Gastroesophageal sphincter (tissue), 4 donors: ENCODE results near the gene MED29. TPM values are rescaled to one million over a fixed set of nuclear protein-coding genes. Genes with fewer than 3 reads are reported as not detected.

Experiments
- ATAC-seq: fragments of 150-250 bp; one replicate; pipeline ENCODE4 v1.9.1; 2016; ENCODE audit warnings: mild to moderate bottlenecking, moderate library complexity
- H3K27ac ChIP-seq, 4 donors: fragments of 200-600 bp; sonication (generic) in 3 of 4; 1 replicate in 3 of 4; 2 replicates in 1 of 4; pipeline ENCODE4 v1.5.1; 2016 to 2019
- H3K27me3 ChIP-seq: fragments of 200-600 bp; sonication (generic); one replicate; pipeline ENCODE4 v1.5.1; 2019
- H3K36me3 ChIP-seq, 2 donors: fragments of 200-600 bp; sonication (generic); one replicate each; pipeline ENCODE4 v1.5.1; 2019; ENCODE audit warnings: control low read depth in 1 of 2
- H3K4me1 ChIP-seq, 3 donors: fragments of 200-600 bp; sonication (generic); 1 replicate in 2 of 3; 2 replicates in 1 of 3; pipeline ENCODE4 v1.5.1; 2016 to 2019; ENCODE audit warnings: control low read depth in 2 of 3
- H3K4me3 ChIP-seq, 2 donors: fragments of 200-600 bp; sonication (generic); one replicate each; pipeline ENCODE4 v1.5.1; 2019; ENCODE audit warnings: mild to moderate bottlenecking in 1 of 2, moderate library complexity in 1 of 2
- H3K9me3 ChIP-seq, 3 donors: fragments of 200-600 bp; sonication (generic); one replicate each; pipeline ENCODE4 v1.5.1; 2017 to 2019; ENCODE audit warnings: control low read depth in 2 of 3
- CTCF ChIP-seq, 4 experiments: fragments of 200-600 bp in 2 of 4; fragments of 450-650 bp in 2 of 4; sonication (generic) in 1 of 4; IDR thresholded peaks; one replicate each; pipeline ENCODE4 v1.5.1; 2017 to 2019; ENCODE audit warnings: antibody characterized with exemption in 4 of 4, mild to moderate bottlenecking in 2 of 4, moderate library complexity in 2 of 4
- EP300 ChIP-seq: sonication (generic); formaldehyde crosslinking; IDR thresholded peaks from one replicate; pipeline ENCODE4 v1.6.1; 2017; ENCODE audit warnings: antibody characterized with exemption, mild to moderate bottlenecking
- POLR2A ChIP-seq, 2 donors: fragments of 450-650 bp; IDR thresholded peaks; one replicate each; pipeline ENCODE4 v1.6.1; 2017; ENCODE audit warnings: antibody characterized with exemption in 2 of 2, mild to moderate bottlenecking in 2 of 2, moderate library complexity in 1 of 2
- POLR2AphosphoS5 ChIP-seq: sonication (generic); formaldehyde crosslinking; IDR thresholded peaks from one replicate; pipeline ENCODE4 v1.6.1; 2017; ENCODE audit warnings: antibody characterized with exemption
- WGBS, 2 donors: methylation state at CpG; one replicate each; pipeline ENCODE4 v1.1.5; 2018; ENCODE audit warnings: low coverage in 1 of 2; 5-methylcytosine and 5-hydroxymethylcytosine counted together
- total RNA-seq, 4 donors: library from RNA; depleted of rRNA; stranded (reverse); fragments of >200 nt; gene quantifications; one replicate each; pipeline ENCODE4 v1.1.0, GENCODE V29; 2016

Gene MED29
- total RNA-seq, 4 donors from 2014 or later, result 30.0 to 50.7 (median 36.4) TPM

DNA sequence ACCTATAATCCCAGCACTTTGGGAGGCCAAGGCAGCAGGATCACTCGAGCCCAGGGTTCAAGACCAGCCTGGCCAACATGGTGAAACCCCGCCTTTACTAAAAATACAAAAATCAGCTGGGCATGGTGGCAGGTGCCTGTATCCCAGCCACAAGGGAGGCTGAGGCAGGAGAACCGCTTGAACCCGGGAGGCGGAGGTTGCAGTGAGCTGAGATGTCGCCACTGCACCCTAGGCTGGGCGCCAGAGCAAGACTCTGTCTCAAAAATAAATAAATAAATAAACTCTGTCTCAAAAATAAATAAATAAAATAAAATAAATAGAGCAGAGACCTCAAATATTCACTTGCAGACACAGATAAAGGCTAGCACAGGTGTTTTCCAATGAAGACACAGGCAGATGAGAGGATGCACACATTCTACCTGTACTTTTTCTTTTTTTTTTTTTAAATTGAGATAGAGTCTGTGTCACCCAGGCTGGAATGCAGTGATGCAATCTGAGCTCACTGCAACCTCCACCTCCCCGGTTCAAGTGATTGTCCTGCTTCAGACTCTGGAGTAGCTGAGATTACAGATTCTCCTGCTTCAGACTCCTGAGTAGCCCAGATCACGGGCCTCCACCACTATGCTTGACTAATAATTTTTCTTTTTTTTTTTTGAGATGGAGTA is 47.2 kb downstream of the MED29 start:
- no peak overlapping the region for H3K4me3 ChIP-seq
- peaks cover 0 to 17% of the 10 kb centered on the region in 2 donors for H3K36me3 ChIP-seq
- TF ChIP-seq POLR2AphosphoS5 (no peak), EP300 (no peak), CTCF (IDR thresholded peaks at IDR 0.05) (no peak), POLR2A (IDR thresholded peaks at IDR 0.05) (no peak)
- peaks cover 4 to 43% (median 18%) of the 10 kb centered on the region in 3 donors for H3K4me1 ChIP-seq
- ATAC-seq, result no peak
- H3K27me3 ChIP-seq, result no peaks in the 10 kb centered on the region
- H3K27ac ChIP-seq, result no peak overlapping the region
- no peaks in the 10 kb centered on the region for H3K9me3 ChIP-seq
- WGBS, 2 donors, result 83 to 84% methylated on average over 7 of the region's 9 CpGs

DNA sequence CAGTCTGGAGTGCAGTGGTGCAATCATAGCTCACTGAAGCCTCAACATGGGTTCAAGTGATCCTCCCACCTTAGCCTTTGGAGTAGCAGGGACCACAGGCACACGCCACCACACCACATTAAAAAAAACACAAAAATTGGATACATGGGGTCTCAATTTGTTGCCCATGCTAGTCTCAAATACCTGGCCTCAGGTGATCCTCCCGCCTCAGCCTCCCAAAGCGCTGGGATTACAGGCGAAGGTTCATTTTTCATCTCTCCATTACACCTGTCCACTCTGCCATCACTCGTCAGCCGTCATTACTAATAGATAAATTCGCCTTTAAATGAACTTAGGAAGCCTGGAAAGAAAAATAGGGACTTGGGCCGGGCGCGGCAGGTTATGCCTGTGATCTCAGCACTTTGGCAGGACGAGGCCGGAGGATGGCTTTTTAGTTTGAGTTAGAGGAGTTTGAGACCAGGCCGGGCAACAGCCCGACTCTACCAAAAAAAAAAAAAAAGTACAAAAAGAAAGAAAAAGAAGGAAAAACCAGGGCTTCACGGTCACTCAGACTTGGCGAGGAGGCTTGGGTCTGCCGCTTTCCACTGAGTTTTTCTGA is 53.5 kb downstream of the MED29 start:
- ATAC-seq, result no peak
- no peaks in the 10 kb centered on the region for H3K27me3 ChIP-seq
- H3K9me3 ChIP-seq, result no peaks in the 10 kb centered on the region
- peaks cover 4 to 59% (median 22%) of the 10 kb centered on the region in 3 donors for H3K4me1 ChIP-seq
- 4 to 7% methylated on average over 4 to 8 of the region's 17 CpGs for WGBS, 2 donors
- TF ChIP-seq POLR2AphosphoS5 (no peak), EP300 (no peak)
- H3K36me3 ChIP-seq, result peaks cover 0 to 27% of the 10 kb centered on the region in 2 donors
- peak overlapping the region; percentile 84 to 93 (median 90) for H3K27ac ChIP-seq
- H3K4me3 ChIP-seq, result peak overlapping the region; percentile 58 to 75

DNA sequence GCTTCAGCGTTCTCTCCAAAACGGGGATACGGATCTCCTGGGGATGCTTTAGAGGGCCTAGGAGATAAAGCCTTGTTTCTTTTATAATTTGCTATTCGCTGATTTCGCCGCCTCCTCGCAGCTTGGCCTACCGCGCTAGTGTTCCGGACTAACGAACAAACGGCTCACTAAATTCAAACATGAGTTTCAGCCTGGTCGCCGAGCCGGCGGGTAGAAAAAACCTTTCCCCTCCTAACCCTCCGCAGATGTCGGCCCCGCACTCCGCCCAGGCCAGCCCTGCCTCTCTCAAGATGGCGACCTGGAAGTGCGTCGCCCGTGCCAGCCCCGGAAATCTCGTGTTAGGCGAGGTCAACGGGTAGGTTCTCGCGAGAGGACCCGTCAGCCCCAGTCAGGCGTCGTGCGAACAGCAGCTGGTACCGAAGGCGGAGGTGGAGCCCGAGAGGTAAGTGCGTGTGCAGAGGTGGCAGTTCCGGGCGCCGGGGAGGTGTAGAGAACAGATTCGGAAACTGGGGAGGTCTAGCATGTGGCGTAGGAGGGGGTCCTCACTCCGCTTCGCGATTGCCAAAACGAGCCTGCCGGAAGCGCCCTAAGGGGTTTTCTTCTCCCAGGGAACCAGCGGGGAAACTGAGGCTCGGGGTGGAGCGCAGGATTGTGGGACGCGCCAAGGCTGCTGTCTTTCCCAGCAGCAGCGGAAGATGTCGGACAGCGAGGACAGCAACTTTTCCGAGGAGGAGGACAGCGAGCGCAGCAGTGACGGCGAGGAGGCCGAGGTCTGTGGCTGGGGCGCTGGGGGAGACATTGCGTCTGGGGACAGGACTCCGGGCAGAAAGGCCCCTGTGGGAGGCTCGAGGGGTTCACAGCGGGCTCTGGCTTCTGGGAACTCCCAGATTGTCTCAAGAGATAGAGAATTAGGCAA is 54.3 kb downstream of the MED29 start, which contains the start of gene SUPT5H:
Gene SUPT5H, plus strand, starts transcription at position 387 of the 916 bp plus-strand sequence. Its CDS starts 309 bp downstream, at position 696.
- ATAC-seq, result peak; percentile 97
- Histone ChIP-seq H3K4me1 (peaks cover 4 to 61% (median 22%) of the 10 kb centered on the region in 3 donors), H3K4me3 (peak within 1 kb of the TSS; percentile 58 to 75), H3K36me3 (peaks cover 0 to 28% of the 10 kb centered on the region in 2 donors), H3K27ac (peak within 1 kb of the TSS; percentile 84 to 93 (median 90)), H3K9me3 (no peaks in the 10 kb centered on the region), H3K27me3 (no peaks in the 10 kb centered on the region)
- TF ChIP-seq POLR2A (IDR thresholded peaks at IDR 0.05) (peak; percentile 85), POLR2AphosphoS5 (peak; percentile 98), EP300 (no peak)
- WGBS, 2 donors, result 0% methylated on average over 9 to 27 of the region's 68 CpGs

DNA sequence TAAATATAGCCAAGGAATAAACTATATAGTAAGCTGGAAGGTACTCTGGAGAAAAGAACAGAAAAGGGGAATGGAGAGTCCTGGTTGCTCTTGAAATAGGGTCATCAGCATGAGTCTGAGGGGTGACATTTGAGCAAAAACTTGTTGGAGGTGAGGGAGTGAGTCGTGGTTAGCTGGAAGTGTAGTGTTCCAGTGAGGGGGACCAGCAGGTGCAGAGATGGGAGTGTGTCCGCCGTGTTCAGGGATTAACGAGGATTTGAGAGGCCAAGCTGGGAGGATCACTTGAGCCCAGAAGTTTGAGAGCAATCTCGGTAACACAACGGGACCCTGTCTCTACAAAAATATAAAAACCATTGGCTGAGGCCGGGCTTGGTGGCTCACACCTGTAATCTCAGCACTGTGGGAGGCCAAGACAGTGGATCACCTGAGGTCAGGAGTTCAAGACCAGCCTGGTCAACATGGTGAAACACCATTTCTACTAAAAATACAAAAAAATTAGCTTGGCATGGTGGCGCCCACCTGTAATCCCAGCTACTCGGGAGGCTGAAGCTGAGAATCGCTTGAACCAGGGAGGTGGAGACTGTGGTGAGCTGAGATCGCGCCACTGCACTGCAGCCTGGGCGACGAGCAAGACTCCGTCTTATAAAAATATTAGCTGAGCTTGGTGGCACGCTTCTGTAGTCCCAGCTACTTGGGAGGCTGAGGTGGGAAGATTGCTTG is 55.3 kb downstream of the MED29 start:
- peaks cover 0 to 30% of the 10 kb centered on the region in 2 donors for H3K36me3 ChIP-seq
- H3K27me3 ChIP-seq, result no peaks in the 10 kb centered on the region
- no peak for TF ChIP-seq POLR2AphosphoS5
- no peak for TF ChIP-seq POLR2A (IDR thresholded peaks at IDR 0.05)
- peak overlapping the region in 2 of 4 donors; percentile 92 to 93 for H3K27ac ChIP-seq
- no peaks in the 10 kb centered on the region for H3K9me3 ChIP-seq
- ATAC-seq, result no peak
- WGBS, 2 donors, result 77 to 84% methylated on average over 6 to 10 of the region's 16 CpGs
- peak overlapping the region; percentile 58 to 75 for H3K4me3 ChIP-seq
- peaks cover 4 to 58% (median 22%) of the 10 kb centered on the region in 3 donors for H3K4me1 ChIP-seq

DNA sequence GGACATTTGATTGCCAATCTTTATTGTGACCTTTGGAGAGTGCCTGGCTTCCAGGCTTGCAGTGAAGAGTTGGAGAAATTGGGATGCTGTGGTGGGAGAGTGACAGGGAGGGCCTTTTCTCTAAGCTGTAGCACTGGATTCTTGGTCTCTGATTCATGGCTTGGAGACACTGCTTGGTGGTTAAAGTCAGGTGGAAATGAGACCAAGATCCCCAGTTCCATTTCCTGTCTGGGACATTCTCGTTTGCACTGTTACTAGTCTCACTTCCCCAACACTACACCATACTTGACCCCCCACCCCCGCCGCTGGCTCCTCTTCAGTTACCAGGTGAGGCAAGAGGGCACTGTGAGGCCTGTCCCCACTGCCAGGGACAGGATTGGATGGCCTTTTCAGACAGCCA is 57.1 kb downstream of the MED29 start:
- H3K4me1 ChIP-seq, result peaks cover 4 to 65% (median 22%) of the 10 kb centered on the region in 3 donors
- WGBS, 2 donors, result 40% methylated on average over 1 of the region's 3 CpGs; no CpG with 5 or more reads in 1 of the 2 donors
- no peak for TF ChIP-seq CTCF (IDR thresholded peaks at IDR 0.05)
- TF ChIP-seq EP300, result no peak
- no peak for TF ChIP-seq POLR2AphosphoS5
- no peak for TF ChIP-seq POLR2A (IDR thresholded peaks at IDR 0.05)
- peaks cover 0 to 48% of the 10 kb centered on the region in 2 donors for H3K36me3 ChIP-seq
- no peaks in the 10 kb centered on the region for H3K9me3 ChIP-seq
- H3K27me3 ChIP-seq, result no peaks in the 10 kb centered on the region
- no peak overlapping the region for H3K27ac ChIP-seq
- ATAC-seq, result no peak
- H3K4me3 ChIP-seq, result no peak overlapping the region
